Measurements from ENCODE around the gene CCDC88A.
"Not testable (repeated sequence)": the region's sequence is repeated elsewhere in the genome, so short reads cannot be mapped to it uniquely, and the experiment has no call there.

CCDC88A gene

DNA sequence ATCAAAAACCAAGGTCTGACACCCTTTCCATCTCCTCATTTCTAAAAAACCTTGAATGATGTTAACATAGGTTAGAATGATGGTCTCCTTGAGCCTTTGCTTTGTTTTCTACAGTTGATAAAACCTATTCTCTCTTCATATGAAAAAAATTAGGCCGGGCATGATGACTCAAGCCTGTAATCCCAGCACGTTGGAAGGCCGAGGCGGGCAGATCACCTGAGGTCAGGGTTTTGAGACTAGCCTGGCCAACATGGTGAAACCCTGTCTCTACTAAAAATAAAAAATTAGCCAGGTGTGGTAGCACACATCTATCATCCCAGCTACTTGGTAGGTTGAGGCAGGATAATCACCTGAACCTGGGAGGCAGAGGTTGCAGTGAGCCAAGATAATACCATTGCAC, 49.4 kb downstream of the CCDC88A start:
- DNase-seq, result no peak

DNA sequence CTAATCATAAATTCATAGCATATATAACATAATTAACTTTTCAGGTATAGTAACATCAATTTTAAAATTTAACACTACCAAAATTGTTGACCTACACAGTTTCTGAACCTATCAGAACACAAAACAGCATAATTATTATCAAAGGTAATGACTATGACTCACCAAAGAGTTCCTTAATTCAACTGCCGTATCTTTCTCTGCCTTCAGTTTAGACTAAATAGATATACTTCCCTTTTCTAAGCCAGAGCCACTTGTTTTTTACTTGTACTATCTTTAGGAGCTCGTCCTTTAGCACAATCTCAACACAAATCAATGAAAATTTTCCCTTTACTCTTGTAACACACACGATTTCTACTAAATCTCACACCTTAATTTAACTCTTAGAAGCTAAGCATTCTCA, 54.4 kb downstream of the CCDC88A start:
- peak; percentile 52 to 77 for DNase-seq

DNA sequence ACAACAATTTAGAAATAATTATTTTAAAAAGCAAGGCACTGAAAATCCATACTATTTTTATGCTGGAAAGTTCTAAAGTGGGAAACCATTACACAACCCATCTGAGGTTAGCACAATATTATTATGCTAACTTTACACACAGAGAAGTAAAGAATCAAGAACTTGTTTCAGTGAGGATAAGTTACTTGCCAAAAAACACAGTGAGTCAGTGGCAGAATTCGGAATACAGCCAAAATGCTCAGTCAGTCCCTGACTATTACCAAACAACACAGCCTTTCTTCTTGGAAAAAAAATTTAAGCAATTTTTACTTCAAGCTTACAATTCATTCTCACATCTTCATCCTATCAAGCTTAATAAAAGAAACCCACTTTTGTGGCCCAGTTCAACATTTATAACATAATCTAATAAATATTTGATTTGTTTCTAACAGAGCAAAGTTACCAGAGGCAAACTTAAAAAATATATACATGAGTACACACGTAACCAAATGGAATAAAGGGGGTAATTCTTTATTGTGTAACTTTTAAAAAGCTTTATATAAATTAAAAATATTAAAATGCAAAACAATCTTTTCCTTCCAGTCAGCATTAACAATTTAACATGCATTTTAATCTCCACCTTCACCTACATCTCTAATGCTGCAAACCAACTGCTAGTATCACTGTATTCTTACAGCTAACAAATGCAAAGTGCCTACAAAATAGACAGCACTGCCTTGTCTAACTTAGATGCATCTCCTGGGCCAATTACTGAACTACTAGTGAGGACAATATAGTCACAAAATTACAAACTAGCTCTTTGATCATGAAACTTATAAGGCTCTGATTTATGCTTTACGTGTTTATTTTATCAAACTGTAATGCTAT, 55.2 kb downstream of the CCDC88A start:
- DNase-seq, result peak; percentile 85 to 86

DNA sequence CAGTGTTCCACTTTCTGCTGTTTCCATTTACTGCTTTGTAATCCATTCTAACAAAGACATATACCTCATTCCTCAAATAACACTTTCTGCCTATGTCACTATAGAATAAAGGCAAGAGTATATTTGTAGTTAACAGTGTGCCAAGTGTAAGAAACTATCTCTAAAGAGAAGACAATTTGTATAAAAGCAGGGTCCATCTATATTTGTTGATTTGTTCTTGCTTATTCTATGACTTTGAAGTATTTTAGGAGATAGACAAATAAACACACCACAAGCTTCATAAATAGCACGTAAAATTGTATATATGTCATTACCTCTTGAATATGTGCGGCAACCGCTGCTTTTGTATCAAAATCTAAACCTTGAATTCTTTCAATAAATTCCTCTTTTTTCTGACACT, 56.0 kb downstream of the CCDC88A start:
- DNase-seq, result no peak

DNA sequence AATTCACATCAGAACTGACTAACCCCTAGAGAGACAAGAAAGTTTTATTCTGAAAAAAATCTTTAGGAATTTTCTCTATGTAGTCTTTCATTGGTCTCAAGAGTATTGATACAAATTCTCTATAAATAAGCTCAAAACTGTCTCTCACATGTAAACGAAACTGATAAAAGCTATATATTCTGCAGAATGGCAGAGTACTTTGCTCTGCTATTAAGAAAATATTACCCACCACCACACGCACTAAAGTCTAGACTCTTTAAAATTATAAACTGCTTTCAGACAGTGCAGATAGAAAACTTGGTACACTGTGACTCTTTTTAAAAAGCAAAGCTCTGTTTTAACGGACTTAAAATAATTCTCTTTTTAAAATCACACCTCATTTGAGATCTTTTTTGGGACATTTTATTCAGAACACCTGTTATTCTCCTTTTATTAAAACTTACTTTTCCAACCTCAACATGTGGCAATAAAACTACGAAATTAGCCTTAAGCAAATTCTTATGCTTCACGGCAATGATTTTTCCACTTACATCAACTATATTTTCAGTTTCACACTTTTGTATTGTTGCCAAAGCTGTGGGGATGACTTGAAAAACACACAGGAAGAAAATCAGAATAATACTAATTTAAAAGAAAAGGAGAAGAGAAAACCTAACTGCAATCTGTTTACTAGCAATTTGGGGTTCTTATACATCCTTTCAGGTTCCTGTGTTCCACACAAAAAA, 58.0 kb downstream of the CCDC88A start:
- DNase-seq, result no peak

DNA sequence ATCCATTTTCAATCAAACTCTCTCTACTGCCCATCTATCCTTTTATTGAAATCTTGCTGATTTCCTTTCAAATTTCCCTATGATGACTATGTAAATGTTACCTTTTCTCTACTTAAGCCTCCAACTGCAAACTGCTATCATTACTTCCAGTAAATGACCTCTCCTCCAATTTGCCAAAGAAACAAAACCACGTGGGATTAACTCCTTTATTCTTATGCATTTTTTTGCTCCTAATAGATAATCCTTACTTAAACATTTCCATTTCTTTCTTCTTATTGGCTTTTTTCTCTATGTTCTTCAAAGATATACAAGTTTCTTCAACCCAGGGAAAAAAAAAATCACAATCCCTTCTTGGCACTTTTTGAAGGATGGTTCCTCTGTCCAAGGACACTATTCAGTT, 61.2 kb downstream of the CCDC88A start:
- DNase-seq, result no peak

DNA sequence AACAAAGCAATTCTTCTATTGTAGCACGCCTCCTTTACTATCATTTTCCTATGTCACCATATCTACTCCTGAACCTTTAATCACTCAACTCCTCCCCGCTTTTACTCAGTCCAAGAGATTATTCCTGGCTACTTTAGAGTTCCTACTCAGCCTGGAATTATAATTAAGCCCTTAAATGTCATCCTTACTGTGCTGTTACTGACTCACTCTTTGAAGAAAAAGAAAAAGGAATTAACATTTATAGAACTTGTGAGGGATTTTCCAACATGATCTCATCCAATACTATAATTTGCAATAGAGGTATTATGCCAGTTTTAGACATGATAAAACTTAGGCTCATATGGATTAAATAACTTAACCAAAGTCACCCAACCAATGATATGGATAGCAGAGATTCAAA, 61.7 kb downstream of the CCDC88A start:
- peak; percentile 11 to 46 for DNase-seq

DNA sequence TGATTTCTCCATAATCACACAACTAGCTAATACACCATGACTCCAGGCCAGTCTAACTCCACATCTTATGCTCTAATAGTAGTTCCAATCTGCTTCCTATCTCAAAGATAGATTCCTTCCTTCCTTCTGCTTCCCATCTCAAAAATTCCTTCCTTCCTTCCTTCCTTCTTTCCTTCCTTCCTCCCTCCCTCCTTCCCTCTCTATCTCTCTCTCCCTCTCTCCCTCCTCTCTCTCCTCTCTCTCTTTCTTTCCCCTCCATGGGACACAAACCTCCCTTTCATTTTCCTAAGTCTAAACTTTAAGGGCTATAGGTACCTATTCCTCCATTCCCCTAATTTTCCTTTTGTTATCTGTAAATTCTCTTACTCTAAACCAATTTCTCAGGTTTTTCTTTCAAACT, 62.5 kb downstream of the CCDC88A start:
- no peak for DNase-seq

DNA sequence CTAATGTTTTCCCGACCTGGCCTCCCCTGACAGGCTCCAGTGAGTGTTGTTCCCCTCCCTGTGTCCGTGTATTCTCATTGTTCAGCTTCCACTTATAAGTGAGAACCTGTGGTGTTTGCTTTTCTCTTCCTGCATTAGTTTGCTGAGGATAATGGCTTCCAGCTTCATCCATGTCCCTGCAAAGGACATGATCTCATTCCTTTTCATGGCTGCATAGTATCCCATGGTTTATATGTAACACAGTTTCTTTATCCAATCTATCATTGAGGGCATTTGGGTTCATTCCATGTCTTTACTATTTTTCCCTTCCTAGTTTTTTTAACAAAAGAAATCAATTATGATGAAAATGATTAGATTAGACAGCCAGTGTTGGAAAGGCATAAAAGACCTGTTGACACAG, 63.5 kb downstream of the CCDC88A start:
- not testable (repeated sequence) for DNase-seq

DNA sequence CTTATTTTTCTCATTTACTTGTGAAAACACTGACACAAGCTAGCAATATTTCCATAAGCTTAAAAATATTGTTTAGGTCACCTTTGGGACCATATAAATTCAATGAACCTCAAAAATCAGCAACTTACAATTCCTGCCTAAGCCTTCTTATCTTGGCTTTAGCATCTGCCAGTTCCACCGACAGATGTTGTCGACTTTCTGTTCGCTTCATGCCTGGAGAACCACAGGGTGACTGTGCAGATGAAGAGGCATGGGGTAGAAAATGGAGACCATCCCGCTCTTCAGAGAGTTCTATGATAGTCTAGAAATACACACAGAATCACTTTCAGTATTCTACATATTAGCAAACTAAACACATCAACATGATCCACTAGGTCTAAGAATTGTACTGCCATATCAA, 64.2 kb downstream of the CCDC88A start:
- no peak for DNase-seq

DNA sequence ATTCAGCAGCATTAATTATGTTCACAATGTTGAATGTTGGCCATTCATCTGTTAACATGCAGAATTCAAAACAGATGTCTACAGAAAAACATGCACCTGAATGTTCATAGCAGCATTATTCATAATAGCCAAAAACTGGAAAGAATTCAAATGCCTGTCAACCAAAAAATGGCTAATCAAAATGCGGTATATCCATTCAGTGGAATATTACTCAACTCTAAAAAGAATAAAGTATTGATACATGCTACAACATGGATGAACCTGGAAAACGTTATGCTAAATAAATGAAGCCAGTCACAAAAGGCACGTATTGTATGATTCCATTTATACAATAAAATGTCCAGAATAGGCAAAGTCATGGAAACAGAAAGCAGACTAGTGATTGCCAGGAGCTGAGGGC, 68.0 kb downstream of the CCDC88A start:
- DNase-seq, result no peak

DNA sequence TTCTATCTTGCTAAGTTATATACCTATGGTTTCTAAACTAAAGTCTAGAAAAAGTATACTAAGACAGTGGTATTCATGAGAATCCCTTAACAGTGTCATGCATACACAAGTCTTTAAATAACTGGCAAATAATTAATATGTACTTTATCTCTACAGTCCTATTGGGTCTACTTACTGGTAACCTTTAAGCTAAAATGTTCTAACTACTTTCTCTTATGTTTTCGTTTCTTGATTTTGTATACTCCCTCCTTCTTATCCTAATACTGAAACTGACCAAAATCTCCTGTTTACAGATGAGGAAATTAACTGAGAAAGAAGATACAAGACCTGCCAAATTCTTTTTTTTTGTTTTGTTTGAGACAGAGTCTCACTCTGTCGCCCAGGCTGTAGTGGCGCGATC, 74.6 kb downstream of the CCDC88A start:
- DNase-seq, result no peak

DNA sequence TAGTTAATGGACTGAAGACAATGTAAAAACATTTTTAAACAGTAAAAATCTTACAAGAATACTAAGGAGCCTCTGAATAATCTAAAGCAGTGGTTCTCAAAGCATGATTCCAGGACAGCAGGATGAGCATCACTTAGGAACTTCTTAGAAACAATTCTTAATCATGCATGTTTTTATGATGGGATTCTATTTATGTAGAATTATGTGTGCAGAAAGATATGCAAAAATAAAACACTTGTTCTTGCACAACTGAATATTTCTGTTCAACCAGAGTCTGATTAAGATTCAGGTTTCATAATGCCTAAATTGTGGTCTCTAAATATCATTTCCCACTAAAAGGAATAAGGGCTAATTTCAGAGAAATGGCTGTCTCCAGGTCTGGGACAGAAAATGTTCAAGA, 81.4 kb downstream of the CCDC88A start:
- DNase-seq, result no peak

DNA sequence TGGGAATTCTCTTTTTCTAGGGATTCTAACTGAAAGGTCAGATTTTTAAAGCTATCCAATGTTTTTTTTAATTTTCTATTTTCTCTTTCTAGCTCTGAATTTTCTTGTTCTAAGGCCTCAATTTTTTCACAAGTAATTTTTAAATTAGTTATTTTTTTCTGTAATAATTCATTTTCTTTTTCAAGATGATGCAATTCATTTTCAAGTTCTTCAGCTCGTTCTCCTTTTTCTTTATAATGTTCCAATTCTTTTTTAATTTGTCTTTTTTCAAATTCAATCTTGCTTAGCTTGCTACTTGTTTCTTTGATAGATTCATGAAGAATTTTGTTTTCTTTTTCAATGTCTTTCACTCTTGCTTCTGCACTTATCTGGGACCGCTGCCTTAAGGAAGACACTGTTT, 84.9 kb downstream of the CCDC88A start:
- DNase-seq, result no peak

DNA sequence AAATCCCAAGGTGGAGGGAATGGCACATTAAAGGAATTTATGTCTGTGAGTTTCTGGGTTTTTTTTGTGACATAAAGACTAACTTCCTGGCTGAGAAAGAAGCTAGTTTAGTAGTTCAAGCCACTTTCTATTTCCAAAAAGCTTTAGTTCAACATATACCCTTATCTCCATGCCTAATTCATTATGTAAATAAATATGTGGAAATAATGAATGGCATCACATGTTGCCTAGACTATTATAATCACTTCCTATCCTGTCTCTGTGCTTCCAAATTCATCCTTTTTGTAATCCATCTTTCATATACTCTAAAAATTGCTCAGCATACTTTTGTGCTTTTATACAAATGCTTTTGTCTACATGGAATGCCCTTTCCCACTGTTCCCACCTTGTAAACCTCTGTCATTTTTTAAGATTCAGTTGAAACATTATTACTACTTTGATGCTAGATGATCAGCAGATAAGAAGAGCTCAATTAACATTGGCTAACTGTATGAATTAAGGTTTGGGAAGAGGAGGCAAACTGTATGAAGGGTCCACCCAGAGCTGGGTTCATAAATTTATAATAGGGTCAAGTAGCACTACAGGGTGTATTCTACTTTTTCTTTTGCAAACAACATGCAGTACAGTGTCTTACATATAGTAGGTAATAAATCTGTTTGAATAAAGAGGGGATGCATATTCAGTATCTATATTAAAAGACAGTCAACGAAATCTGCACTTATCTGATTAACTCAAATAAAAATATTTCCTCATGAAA, 88.9 kb downstream of the CCDC88A start:
- DNase-seq, result no peak

DNA sequence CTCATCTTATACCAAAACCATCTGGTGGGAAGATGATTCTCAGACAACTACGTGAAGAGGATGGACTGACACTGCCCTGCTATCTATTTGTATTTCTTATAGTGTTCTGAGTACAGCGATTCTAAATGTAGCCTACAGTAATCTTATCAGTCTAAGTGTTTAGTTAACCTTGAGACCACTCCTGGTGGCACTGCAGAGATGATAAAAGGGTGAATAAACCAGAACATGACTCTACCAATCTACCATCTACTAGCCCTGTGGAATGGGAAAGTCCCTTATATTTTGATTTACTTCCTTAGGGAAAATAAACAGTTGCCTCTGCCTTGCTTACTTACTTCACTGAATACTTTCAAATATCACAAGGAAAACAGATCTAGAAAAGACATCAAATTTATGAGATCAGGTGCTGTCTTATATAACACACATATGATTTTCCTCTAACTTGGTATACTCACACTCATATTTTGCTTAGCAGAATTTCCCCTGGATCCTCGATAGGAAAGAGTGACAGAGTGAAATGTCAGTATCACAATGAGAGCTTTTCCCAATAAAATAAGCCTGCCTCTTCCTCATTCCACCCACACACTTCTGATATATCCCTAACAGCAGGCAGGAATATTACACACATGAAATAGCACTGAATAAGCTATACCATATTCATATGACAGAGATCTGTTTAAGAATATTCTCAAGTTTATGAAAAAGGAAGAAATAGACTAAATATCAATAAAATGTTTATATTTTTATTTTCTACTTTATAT, 92.0 kb downstream of the CCDC88A start:
- no peak for DNase-seq

DNA sequence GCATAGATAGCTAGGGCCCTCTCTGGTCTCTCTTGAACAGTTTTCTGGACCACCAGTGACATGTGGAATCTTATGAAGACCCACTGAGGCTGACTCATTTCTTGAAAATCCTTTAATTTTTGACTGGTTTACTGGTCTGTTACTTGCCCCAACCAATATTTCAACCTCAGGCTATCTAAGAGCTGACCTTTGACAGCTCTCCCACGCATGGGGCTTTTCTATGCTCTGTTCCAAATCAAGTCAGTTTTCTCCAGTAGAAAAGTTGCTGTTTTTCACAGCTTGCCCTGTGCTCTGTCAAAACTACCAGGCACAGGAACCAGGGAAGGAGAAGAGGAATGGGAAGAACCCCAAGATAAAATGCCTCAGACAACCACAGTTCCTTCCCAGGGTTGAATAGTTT, 104.7 kb downstream of the CCDC88A start:
- DNase-seq, result no peak

DNA sequence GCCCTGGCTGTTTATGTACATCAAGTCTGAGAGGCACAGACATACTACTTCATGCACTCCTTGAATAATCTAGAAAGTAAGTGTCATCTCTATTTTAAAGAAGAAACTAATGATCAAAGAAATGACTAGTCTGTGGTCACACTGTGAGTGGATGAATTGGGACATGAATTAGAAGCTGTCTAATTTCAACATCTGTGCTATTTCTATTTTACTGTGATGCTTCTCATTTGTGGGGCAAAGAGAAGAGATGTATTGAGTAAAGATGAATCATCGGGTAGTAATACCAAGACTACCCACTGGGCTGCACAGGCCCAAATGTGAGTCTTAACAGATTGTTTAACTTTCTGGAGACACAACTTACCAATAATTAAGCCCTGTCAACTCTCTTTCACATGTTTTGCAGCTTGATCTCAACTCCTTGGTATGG, 108.2 kb downstream of the CCDC88A start:
- peak; percentile 79 to 89 for DNase-seq

DNA sequence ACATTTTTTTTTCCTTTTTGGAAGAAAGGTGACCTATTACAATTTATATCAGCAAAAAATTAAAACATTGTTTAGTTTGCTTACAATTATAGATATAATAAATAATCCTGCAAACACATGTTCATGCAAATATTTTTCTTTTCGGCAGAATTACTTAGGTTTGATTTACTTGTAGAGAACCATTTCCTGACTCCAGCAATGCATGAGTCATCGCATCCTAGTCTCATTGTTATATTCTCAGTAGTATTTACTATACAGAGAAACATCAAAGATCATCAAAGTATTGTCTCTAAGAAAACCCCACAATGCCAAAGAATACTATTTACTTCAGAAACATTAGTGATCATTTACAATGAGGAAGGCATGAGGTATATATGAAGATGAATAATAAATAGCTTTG, 110.2 kb downstream of the CCDC88A start:
- DNase-seq, result no peak

DNA sequence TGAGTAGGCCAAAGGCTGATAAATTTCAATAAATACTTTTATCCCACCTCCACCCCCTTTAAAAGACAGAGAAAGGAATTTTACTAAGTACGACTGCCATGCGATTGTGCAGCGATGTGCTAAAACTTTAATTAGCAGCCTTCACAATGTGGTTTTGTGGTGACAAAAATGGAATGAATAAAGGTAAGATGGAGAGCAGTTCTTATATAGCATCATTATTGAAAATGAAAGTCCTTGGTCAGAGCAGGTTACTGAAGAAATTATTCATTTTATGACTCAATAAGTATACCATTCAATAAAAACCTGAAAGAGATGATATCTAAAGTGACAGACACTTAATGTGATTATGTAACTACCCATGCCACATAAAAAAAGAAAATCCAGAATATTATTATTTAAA, 117.4 kb downstream of the CCDC88A start:
- DNase-seq, result no peak

DNA sequence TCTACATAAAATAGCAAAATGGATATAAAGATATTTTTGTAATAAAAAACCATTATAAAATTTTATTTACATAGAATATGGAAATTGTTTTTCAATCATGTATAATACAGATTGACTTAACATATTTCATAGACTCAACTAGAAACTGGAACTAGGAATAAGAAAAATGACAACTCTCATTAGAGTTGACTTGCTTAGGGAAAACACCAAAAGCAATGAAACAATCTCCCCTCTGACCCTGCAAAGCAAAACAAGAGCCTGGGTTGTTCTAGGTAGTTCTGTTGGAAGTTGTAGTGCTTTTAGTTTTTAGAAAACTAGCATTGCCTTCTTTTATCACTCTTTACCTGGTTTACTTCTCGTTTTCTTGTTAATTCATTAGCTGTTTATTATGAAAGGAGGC, 118.4 kb downstream of the CCDC88A start:
- DNase-seq, result no peak

DNA sequence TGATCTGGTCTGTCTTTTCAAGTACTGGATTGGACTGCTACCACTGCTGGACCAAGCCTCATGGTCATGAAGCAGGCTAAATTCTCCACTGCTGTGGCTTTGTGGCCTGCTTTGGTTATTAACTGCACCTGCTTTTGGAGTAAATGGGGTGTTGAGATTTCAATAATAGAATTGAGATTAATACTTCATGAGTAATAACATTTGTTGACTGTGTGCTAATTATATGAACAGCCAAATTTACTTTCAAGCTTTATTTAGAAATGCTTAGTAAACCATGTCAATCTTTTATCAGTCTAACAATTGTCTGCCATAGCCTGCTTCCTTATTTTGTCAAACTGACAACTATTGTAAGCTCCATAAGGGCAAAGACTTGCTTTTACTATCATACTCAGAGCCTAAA, 123.3 kb downstream of the CCDC88A start:
- no peak for DNase-seq

DNA sequence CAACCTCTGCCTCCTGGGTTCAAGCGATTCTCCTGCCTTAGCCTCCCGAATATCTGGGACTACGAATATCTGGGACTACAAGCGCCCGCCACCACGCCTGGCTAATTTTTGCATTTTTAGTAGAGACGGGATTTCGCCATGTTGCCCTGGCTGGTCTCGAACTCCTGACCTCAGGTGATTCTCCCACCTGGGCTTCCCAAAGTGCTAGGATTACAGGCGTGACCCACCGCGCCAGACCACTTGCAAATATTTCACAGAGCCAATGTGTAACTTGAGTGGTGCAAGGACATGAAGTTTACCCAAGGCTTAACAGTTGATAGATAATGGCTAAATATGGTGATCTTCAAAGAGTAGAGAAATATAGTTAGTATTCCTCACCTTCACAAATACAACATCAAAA, 136.6 kb downstream of the CCDC88A start:
- no peak for DNase-seq

All from inflammatory macrophage (primary cell).